ENCODE results near the gene DCAF6. TPM values are rescaled to one million over a fixed set of nuclear protein-coding genes. Genes with fewer than 3 reads are reported as not detected.

DCAF6 gene
- total RNA-seq, 4 donors from 2014 or later = 99.6 to 137 (median 115) TPM

- H3K9me3 ChIP-seq = no peaks in the 10 kb centered on the region
- no peak for ATAC-seq
- peaks cover 0 to 51% of the 10 kb centered on the region in 2 donors for H3K36me3 ChIP-seq
- peak overlapping the region in 3 of 4 donors; percentile 74 to 79 (median 77) for H3K27ac ChIP-seq
- TF ChIP-seq CTCF (IDR thresholded peaks at IDR 0.05) (no peak), POLR2AphosphoS5 (IDR thresholded peaks at IDR 0.05) (no peak), POLR2A (IDR thresholded peaks at IDR 0.05) (no peak), EP300 (IDR thresholded peaks at IDR 0.05) (no peak)
- H3K27me3 ChIP-seq = no peaks in the 10 kb centered on the region
- H3K4me3 ChIP-seq = no peak overlapping the region
- H3K4me1 ChIP-seq = peaks cover 0 to 46% (median 15%) of the 10 kb centered on the region in 3 donors
- WGBS, 2 donors (ENCODE audit: low coverage in 1 of 2) = 71 to 82% methylated on average over 1 of the region's 2 CpGs
Measured at GRCh38 chr1:168086438-168086837, 150.0 kb downstream of the DCAF6 start.

GRCh38 chr1:168087696-168088095, 151.2 kb downstream of the DCAF6 start:
- Histone ChIP-seq H3K9me3 (no peaks in the 10 kb centered on the region), H3K4me3 (no peak overlapping the region), H3K4me1 (peaks cover 0 to 43% (median 8%) of the 10 kb centered on the region in 3 donors), H3K27me3 (no peaks in the 10 kb centered on the region), H3K36me3 (peaks cover 0 to 54% of the 10 kb centered on the region in 2 donors), H3K27ac (no peak overlapping the region)
- ATAC-seq = no peak
- no peak for TF ChIP-seq POLR2A (IDR thresholded peaks at IDR 0.05)
- no peak for TF ChIP-seq CTCF (IDR thresholded peaks at IDR 0.05)
- TF ChIP-seq EP300 (IDR thresholded peaks at IDR 0.05) = no peak
- TF ChIP-seq POLR2AphosphoS5 (IDR thresholded peaks at IDR 0.05) = no peak
- 90 to 91% methylated on average over 7 to 10 of the region's 10 CpGs for WGBS, 2 donors (ENCODE audit: low coverage in 1 of 2)

- H3K9me3 ChIP-seq = no peaks in the 10 kb centered on the region
Measured at GRCh38 chr1:168088511-168089325, 152.2 kb downstream of the DCAF6 start.

GRCh38 chr1:168089326-168089978, 153.0 kb downstream of the DCAF6 start:
- WGBS, 2 donors (ENCODE audit: low coverage in 1 of 2) = 67 to 100% methylated on average over 1 of the region's 13 CpGs
- no peak overlapping the region for H3K4me3 ChIP-seq
- H3K27me3 ChIP-seq = no peaks in the 10 kb centered on the region
- peaks cover 0 to 64% of the 10 kb centered on the region in 2 donors for H3K36me3 ChIP-seq
- ATAC-seq = no peak
- TF ChIP-seq EP300 (IDR thresholded peaks at IDR 0.05) (no peak), POLR2A (IDR thresholded peaks at IDR 0.05) (no peak), CTCF (IDR thresholded peaks at IDR 0.05) (no peak), POLR2AphosphoS5 (IDR thresholded peaks at IDR 0.05) (no peak)
- H3K9me3 ChIP-seq = no peaks in the 10 kb centered on the region
- H3K4me1 ChIP-seq = peaks cover 0 to 34% (median 8%) of the 10 kb centered on the region in 3 donors
- no peak overlapping the region for H3K27ac ChIP-seq

More at GRCh38 chr1:168088511-168089325, 152.2 kb downstream of the DCAF6 start:
- Histone ChIP-seq H3K36me3 (peaks cover 0 to 60% of the 10 kb centered on the region in 2 donors), H3K27me3 (no peaks in the 10 kb centered on the region), H3K4me1 (peaks cover 0 to 41% (median 8%) of the 10 kb centered on the region in 3 donors), H3K27ac (no peak overlapping the region), H3K4me3 (no peak overlapping the region)
- WGBS, 2 donors (ENCODE audit: low coverage in 1 of 2) = 84 to 93% methylated on average over 3 to 12 of the region's 14 CpGs
- no peak for ATAC-seq
- no peak for TF ChIP-seq POLR2AphosphoS5 (IDR thresholded peaks at IDR 0.05)

GRCh38 chr1:168089979-168090337, 153.5 kb downstream of the DCAF6 start:
- no peak for ATAC-seq
- peaks cover 0 to 69% of the 10 kb centered on the region in 2 donors for H3K36me3 ChIP-seq
- WGBS, 2 donors (ENCODE audit: low coverage in 1 of 2) = 94% methylated on average over 2 of the region's 2 CpGs; no CpG with 5 or more reads in 1 of the 2 donors
- no peaks in the 10 kb centered on the region for H3K9me3 ChIP-seq
- peaks cover 0 to 29% (median 8%) of the 10 kb centered on the region in 3 donors for H3K4me1 ChIP-seq
- no peaks in the 10 kb centered on the region for H3K27me3 ChIP-seq
- H3K27ac ChIP-seq = no peak overlapping the region
- H3K4me3 ChIP-seq = no peak overlapping the region
- no peak for TF ChIP-seq CTCF (IDR thresholded peaks at IDR 0.05)
- no peak for TF ChIP-seq EP300 (IDR thresholded peaks at IDR 0.05)
- TF ChIP-seq POLR2AphosphoS5 (IDR thresholded peaks at IDR 0.05) = no peak
- no peak for TF ChIP-seq POLR2A (IDR thresholded peaks at IDR 0.05)

Data from gastroesophageal sphincter (tissue), 4 donors.